Measurements from ENCODE around the gene FAR2.

DNA sequence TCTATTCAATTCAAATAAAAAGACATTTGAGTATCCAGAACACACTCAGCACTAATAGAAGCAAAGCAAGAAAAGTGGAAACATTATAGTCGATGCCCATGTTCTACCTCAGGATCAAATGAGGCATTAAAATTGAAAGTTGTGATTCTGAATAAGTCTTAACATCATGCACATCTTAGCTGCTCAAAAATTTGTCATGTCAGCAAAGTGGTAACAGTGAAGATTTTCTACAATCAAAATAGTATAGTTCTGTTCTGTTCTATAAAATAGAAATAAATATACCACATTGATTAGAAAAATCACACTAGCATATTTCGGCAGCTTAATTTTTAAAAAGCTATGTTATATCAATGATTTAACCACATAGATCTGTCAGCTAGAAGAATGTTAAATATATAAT is 157.2 kb downstream of the FAR2 start:
- TF ChIP-seq POLR2A (IDR thresholded peaks at IDR 0.05): no peak
- no peak for TF ChIP-seq CTCF (IDR thresholded peaks at IDR 0.05)
- no peak for TF ChIP-seq POLR2AphosphoS5 (IDR thresholded peaks at IDR 0.05)
